G401 (cell line): ENCODE data around the gene PLCB1. TPM values are rescaled to one million over a fixed set of nuclear protein-coding genes. Genes with fewer than 3 reads are reported as not detected.

Source experiments
- DNase-seq: peaks from one replicate; pipeline ENCODE4 v3.0.0-alpha.2; 2015; ENCODE audit warnings: low spot score
- in situ Hi-C: cut with HindIII; loops from 2 replicates; pipeline ENCODE4 v1.10.0; 2016; ENCODE audit warnings: low sequenced_read_pairs, mixed read lengths
- total RNA-seq: library from RNA; depleted of rRNA; stranded (reverse); fragments of >200 nt; shearing (Covaris generic); gene quantifications from 2 replicates; pipeline ENCODE4 v1.2.3, GENCODE V29; 2014

PLCB1 gene
- total RNA-seq, 1 experiment from 2014 or later = not detected

DNA sequence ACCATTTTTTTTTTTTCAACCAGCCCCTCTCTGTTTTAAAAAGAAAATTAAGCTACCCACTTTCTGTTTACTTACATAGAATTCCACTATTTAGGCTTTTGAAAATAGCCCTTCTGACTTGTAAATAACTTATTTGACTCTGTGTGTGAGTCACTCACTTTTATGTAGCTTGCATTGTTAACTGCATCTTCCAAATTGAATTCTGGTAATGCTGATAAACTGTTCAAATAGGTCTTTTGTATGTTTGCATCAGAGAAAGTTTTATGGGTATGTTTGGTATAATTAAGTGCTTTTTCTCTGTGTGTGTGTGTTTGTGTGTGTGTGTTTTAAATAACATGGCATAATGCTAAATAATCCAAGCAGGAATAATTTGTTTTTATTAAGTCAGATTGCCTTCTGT lies 360.1 kb downstream of the PLCB1 start:
- no peak for DNase-seq
- in situ Hi-C loops = no loop called here

DNA sequence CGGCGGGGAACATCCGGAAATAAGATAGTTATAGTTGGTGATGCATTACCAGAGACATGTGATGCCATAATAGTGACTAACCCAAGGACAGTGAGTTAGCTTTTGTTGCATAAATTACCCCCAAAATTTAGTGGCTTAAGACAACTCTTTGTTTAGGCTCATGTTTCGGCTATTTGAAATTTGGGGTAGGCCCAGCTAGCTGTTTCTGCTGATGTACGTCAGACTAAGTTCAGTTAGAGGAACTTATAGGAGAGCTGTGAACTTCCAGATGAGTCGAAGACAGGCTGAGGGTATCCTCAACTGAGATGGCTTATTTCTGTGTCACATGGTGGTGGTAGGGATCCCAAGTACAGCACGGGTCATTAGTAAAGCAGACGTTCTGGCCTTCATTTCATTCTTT lies 366.5 kb downstream of the PLCB1 start:
- no peak for DNase-seq

DNA sequence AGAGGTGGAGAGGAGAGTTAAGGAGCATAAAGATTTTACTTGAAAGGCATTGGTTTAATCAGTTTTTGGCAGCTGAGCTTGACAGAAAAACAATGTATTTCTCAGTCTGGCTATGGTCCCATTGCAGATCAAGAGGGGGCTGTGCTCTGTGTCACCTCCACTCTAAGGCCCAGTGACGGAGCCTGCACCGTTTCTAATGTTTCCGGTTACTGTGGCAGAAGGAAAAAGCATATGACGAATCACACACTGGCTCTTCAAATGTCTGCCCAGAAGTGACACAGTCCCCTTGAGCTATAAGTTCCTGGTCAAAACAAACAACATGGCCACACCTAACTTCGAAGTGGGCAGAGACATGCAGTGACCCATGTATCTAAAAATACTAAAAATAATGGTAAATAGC lies 372.0 kb downstream of the PLCB1 start:
- in situ Hi-C loops = no loop called here
- DNase-seq = no peak

More for the DNA sequence above, 366.5 kb downstream of the PLCB1 start:
- in situ Hi-C loops = no loop called here

DNA sequence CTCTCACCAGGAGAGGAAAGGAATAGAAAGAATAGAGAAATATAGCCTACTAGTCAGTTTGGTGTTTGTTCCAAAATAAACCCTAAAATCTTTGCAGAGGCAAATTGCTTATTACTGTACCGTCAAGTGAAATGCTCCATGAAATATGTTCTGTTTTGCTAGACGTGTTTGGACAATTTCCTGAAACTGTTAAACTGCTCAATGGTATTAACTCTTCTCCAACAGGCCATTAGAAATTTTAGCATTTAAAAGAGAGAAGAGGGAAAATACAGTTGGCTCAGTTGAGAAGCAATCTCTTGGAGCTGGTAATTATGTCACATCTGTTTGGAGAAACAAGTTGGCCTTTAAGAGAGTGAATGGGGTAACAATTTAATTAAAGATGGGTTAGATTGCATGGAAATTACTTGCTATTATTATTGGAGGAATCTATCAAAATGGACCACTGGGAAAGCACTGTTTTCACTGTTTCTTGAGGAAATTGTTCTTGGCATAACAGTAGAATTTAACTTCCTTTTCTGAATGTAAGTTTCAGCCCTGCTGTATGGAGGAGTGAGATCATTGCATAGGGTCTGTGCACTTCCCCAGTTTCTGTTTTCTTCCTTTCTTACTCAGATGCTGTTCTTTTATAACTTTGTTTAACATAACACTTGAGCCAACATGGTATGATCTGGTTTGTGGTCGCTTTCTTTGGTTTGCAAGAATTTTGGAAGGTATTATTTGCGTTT lies 373.6 kb downstream of the PLCB1 start:
- no peak for DNase-seq
- in situ Hi-C loops = no loop called here

DNA sequence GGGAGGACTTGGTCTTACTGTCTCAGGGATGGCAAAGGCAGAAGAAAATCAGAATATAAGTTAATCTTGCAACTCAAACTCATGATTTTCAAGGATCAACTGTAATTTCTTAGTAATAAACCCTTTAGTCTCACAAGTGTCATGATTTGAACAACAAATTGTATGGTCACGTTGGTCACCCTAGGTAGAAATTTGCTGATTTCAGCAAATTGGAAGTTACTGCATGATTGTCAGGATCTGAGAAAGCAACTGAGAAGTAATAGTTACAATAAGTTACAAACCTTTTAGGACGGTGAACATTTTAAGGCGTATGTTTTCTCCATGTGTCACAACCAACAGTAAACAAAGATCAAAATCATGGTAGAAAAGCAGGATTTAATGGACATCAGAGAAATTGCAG lies 375.2 kb downstream of the PLCB1 start:
- DNase-seq = no peak
- in situ Hi-C loops = no loop called here

DNA sequence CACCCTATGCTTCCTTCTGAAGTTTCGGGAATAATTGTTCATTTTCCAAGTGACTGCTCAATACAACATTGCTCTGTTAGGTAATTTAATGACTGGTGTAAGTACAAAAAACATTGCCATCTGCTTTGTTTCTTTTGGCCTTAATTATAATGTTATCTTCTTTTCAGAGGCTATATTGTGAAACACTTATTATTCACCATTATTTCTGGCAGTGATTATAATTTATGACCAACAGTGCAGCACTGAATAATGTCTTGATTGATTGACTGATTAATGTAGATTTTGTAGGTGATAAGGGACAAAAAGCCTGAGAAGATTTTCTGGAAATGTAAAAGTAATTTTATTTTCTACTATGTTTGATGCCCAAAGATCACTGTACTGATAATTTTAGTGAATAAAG lies 377.7 kb downstream of the PLCB1 start:
- DNase-seq = no peak
- in situ Hi-C loops = no loop called here

DNA sequence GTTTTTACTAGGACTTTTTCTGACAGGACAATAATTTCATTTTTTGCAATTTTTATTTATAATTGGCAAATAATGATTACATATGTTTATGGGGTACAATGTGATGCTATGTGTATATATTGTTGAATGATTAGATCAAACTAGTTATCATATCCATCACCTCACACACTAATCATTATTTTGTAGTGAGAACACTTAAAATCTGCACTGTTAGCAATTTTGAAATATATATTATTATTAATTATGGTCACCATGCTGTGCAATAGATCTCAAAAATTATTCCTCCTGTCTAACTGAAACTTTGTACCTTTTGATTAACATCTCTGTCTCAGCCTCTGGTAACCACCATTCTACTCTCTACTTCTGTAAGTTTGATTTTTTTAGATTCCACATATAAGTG lies 378.7 kb downstream of the PLCB1 start:
- no peak for DNase-seq
- in situ Hi-C loops = no loop called here

DNA sequence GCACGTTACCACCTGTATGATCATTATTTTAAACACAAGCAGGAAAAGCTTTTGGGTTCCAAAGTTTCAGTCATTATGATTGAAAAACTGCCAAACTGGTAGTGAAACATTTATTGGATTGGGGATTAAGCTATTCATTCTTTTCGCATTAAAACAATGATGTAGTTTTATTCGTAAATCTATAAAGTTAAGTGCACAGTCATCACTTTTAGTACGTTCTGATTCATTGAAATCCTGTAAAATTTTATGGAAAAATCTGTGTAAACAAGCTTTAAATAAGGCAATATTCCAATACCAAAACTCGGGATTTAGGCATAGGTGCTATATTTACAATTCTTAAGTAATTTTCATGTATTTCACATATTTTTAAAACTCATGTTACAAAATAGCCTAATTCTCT lies 379.9 kb downstream of the PLCB1 start:
- in situ Hi-C loops = no loop called here
- no peak for DNase-seq

DNA sequence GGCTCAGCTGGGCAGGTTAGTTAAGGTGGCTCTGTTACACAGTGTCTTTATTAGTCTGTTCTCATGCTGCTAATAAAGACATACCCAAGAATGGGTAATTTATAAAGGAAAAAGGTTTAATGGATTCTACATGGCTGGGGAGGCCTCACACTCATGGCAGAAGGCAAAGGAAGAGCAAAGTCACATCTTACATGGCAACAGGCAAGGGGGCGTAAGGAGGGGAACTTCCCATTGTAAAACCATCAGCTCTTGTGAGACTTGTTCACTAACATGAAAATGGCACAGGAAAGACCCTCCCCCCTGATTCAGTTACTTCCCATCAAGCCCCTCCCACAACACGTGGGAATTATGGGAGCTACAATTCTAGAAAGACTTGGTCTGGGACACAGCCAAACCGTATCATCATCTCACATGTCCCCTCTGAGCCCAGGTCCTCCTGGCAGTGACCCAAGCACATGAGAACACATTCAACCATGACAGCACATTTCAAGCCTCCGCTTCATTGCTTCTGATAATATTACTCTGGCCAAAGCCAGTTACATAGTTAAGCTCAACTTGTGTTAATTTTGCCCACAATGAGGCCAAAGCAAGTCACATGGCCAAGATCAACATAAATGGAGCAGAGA lies 383.9 kb downstream of the PLCB1 start:
- in situ Hi-C loops = no loop called here
- DNase-seq = no peak

DNA sequence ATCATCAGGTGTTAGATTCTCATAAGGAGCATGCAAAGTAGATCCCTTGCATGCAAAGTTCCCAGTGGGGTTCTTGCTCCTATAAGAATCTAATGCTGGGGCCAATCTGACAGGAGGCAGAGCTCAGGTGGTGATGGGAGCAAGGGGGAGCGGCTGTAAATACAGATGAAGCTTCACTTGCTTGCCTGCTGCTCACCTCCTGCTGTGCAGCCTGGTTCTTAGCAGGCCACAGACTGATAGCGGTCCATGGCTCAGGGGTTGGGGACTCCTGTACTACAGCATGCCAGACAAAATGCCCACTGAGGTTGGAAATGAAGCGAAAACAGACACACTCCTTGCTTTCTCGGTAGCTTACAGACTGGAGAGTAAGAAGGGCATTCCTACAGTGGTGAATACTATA lies 386.8 kb downstream of the PLCB1 start:
- DNase-seq = no peak
- in situ Hi-C loops = no loop called here

DNA sequence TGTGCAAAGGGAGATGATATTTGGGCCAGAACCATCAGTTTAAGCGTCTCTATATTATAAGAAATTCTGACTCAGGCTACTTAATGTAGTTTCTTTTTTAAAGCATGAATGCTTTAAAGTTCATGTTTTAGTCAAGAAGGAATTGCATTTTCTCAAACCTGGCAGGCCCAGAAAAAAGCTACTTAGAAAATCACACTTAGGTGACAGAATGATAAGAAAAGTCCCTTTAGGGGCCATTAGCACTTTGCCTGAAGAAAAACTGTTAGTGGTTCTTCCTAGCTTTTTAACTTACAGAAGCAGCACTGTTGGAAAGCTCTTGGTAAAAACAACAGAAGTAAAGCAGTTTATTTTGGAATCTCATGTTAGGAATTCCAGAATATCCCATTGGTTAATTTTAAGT lies 387.8 kb downstream of the PLCB1 start:
- no peak for DNase-seq
- in situ Hi-C loops = no loop called here

DNA sequence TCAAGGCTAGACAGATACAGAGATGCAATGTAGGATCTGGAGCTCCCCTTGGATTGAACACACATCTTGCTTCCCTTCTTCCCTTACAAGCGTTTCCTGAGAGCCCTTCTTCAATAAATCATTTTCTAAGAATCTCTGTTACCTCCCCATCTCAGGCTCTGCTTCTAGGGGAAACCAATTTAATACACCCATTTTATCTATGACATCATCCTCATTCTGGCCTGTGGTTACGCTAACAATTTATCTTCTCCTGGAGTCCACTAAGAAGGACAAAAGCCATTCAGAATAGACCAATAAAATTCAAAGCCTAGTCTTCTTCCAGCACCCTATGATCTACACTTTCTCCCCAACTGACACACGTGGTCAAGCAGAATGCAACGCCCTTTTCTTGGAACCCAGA lies 390.1 kb downstream of the PLCB1 start:
- DNase-seq = no peak
- in situ Hi-C loops = no loop called here

DNA sequence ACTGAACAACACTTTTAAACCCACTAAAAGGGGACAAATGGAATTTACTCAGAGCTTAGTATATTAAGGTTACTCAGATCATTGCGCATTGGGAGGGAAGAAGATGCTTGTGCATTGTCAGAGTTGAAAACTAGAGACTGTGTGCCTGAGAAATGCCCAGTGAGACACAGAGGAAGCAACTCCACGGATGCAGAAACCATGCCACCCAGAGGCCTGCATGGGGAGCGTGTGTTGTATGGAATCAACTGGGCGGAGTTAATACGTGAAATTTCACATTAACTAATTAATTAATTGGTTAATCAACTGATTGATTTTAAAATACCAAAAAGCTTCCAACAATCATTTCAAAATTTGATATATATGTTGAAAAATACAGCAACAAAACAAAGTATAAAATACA lies 391.6 kb downstream of the PLCB1 start:
- in situ Hi-C loops = no loop called here
- DNase-seq = no peak

DNA sequence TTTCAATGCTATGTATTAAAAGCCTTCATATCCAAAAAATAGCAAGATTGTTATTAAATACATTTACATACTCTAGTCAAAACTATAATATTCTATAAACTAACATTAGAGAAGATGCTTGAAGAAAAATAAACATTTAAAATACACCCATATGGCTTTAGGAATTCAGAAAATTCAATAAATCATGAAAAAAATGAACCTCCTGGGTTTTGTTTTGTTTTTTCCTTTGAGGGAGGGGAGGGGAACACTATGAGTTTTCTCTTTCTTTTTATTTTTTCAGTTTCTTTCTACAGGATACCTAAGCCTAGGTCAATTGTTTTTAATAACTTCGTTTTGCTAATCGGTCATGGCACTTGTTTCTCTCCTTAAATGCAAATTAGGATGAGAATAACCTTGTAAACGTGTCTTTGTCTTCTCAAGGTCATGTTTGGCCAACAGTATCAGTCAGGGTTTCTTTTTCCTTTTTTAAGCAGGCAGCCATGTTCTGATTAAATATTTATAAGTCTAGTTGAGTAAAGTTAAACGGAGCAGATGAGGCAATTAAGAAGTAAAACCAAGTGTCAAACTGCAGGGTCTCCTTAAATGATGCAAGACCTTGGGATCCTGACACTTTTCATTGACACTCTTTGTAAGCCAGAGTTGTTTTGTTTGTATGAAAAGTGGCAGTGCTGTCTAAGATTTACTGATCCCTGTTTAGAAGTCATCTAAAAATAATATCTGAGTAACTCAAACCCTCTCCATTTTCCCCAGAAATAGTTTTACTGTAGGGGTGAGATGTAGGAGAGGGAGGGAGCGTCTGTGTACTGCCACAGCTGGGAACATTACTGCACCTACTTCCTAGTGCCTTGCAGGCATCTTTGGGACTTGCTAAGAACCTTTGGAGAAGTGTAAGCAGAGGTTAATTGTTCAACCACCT lies 392.3 kb downstream of the PLCB1 start:
- in situ Hi-C loops = no loop called here
- DNase-seq = no peak

DNA sequence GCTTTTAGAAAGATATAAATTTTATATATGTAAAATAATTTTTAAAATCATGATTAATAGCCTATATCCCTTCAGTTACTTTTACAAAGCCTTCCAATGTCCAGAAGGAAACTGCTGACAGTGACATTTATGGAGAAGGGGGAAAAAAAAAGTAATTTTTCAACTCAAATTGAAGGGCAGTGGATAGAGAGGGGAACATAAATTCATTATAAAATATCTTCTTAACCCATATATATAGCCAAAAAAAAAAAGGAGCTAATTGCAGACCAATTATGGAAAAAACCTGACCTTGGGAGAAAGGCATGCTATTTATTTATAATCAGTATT lies 392.9 kb downstream of the PLCB1 start:
- no peak for DNase-seq
- in situ Hi-C loops = no loop called here

DNA sequence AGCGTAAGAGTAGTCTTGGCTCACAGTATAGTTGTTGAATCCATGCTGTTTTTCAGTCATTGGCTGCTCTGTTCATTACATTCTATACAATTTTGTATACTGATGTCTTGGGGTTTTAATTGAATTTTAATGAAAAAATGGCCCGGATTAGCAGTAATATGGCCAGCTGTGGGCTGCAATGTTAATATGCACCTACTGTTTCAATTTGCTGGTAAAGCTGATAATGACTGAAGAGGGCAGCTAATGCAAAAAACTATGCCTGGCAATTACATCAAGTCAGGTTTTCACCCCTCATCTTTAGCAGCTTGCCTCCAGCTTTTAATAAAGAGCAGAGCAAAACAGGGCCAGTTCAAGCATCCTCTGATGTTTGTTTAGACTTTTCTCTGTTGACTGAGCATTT lies 394.5 kb downstream of the PLCB1 start:
- DNase-seq = no peak
- in situ Hi-C loops = no loop called here

DNA sequence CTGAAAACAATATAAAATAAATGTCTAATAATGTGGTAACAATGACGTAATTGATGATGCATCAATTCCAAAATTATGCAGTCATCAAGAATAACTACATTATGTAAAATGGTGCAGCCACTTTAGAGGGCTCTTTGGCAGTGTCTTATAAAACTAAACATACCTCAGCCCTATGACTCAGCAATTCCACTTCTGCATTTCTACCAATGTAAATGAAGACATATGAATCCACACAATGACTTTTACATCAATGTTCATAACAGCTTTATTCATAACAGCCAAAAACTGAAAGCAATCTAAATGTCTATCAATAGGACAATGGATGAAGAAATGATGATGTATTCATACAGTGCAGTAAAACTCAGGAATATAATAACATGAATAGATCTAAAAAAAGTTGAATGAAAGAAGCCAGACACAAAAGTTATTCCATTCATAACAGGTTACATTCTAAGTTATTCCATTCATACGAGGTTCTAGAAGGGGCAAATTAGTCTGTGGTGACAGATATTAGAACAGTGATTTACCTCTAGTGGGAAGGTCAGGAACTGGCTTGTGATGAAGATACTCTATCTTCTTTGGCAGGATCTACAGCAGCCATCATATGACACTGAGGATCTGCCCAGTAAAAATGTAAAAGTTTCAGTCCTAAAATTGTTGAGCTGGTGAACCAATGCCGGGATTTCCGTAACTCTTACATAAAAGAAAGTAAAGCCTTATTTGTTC lies 396.1 kb downstream of the PLCB1 start:
- DNase-seq = no peak
- in situ Hi-C loops = no loop called here

DNA sequence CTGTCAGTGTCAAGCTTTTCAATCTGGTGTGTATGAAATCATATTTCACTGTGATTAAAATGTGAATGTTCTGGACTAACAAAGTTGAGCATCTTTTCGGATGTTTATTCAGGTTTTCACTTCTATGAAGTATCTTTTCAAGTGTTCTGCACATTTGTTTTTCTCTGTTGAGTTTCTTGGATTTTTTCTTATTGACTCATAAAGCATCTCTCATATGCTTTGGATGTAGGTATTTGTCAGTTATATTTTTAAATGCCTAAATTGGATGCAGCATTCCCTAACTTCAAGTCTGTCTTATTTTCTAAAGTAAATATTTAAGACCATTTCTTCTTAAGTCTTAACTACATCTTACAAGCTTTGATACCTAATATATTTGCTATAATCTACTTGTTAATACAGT lies 398.0 kb downstream of the PLCB1 start:
- DNase-seq = no peak
- in situ Hi-C loops = no loop called here

DNA sequence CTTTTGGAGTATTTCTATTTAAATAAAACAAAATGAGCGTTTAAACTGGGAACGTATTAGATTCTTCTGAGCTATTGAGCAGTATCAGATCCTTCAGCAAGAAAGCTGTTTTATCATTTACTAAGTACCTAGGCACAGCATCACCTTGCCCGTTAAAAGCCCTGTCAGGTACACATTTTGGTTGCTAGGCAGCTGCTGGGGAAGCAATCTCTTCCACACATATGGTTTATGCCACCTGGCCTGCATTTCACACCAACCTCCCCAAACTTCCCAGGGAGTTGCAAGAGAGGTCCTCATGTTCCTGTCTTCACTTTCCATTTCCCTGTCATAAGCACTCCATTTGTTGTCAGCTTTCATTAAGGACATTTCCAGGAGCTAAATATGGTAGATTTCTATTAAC lies 400.1 kb downstream of the PLCB1 start:
- in situ Hi-C loops = no loop called here
- peak; percentile 51 for DNase-seq
